ENCODE data around the gene AP1G2. TPM values are rescaled to one million over a fixed set of nuclear protein-coding genes. Genes with fewer than 3 reads are reported as not detected.

AP1G2 gene
- total RNA-seq, 1 donor from 2014 or later: 128 TPM

DNA sequence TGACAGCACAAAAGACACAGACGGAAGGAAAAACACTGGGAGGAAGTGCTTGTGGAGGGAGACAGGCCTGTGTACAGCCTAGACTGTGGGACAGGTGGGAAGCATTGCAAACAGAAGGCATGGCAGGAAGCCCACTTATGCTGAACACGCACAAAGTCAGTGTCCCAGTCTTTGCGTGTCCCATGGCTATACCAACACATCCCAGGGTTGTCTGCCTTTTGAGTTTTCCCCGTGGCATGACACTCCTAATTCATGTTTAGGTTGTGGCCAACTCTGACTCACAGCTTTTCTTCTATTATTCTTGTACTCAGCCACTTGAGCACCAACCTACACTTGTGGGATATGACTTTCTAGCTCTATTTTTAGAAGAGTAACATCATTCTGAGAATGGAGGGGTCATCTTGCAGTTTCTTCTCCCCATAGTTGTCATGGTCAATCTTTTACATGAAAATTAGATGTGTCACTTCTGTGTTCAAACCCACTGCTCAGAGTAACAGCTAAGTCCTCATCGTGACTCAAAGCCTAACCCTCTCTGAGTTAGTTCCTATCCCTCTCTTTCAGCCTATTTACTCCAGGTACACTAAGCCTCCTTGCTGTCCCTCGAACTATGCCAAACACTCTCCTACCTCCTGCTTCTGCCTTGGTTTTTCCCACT lies 38.5 kb upstream of the AP1G2 start:
- no peaks in the 10 kb centered on the region for H3K27me3 ChIP-seq
- no peaks in the 10 kb centered on the region for H3K4me1 ChIP-seq
- ATAC-seq (no peak), DNase-seq (no peak)
- no peak overlapping the region for H3K27ac ChIP-seq
- H3K4me3 ChIP-seq: no peak overlapping the region
- TF ChIP-seq, protein P1, sequence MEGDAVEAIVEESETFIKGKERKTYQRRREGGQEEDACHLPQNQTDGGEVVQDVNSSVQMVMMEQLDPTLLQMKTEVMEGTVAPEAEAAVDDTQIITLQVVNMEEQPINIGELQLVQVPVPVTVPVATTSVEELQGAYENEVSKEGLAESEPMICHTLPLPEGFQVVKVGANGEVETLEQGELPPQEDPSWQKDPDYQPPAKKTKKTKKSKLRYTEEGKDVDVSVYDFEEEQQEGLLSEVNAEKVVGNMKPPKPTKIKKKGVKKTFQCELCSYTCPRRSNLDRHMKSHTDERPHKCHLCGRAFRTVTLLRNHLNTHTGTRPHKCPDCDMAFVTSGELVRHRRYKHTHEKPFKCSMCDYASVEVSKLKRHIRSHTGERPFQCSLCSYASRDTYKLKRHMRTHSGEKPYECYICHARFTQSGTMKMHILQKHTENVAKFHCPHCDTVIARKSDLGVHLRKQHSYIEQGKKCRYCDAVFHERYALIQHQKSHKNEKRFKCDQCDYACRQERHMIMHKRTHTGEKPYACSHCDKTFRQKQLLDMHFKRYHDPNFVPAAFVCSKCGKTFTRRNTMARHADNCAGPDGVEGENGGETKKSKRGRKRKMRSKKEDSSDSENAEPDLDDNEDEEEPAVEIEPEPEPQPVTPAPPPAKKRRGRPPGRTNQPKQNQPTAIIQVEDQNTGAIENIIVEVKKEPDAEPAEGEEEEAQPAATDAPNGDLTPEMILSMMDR (IDR thresholded peaks at IDR 0.05): no peak
- H3K36me3 ChIP-seq: no peaks in the 10 kb centered on the region
- intact Hi-C loops (cut with DNase I): no loop called here
- no peaks in the 10 kb centered on the region for H3K9me3 ChIP-seq

DNA sequence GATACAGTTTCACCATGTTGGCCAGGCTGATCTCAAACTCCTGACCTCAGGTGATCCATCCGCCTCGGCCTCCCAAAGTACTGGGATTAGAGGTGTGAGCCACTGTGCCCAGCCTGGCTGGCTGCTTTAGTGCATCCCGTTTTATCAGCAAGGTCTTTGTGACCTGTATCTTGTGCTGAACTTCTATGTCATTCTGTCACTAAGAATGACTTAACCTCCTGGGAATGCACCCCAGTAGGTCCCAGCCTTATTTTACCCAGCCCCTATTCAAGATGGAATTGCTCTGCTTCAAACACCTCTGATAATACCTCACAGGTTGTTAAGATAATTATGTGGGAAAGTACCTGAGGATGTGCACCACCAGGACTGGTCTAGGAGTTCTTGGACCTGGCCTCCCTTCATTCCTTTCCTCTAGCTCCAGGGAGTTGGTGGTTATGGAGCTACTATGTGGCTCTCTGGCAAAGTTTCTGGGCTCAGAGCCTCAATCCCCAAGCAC lies 37.1 kb upstream of the AP1G2 start:
- no peak for ATAC-seq
- DNase-seq: no peak

DNA sequence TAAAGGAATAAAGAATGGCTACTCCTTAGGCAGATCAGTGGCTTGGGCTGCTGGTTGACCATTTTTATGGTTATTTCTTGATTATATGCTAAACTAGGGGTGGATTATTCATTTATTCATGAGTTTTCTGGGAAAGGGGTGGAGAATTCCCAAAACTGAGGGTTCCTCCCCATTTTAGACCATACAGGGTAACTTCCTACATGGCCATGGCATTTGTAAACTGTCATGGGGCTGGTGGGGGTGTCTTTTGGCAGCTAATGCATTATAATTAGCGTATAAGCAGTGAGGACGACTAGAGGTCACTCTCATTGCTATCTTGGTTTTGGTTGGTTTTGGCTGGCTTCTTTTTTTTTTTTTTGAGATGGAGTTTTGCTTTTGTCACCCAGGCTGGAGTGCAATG lies 36.6 kb upstream of the AP1G2 start:
- no peaks in the 10 kb centered on the region for H3K4me1 ChIP-seq
- H3K27me3 ChIP-seq: no peaks in the 10 kb centered on the region
- TF ChIP-seq, protein P1 (IDR thresholded peaks at IDR 0.05): no peak
- intact Hi-C loops (cut with DNase I): no loop called here
- DNase-seq (no peak), ATAC-seq (no peak)
- H3K9me3 ChIP-seq: no peaks in the 10 kb centered on the region
- no peak overlapping the region for H3K4me3 ChIP-seq
- H3K36me3 ChIP-seq: no peaks in the 10 kb centered on the region
- H3K27ac ChIP-seq: no peak overlapping the region

More for the DNA sequence above, 37.1 kb upstream of the AP1G2 start:
- intact Hi-C loops (cut with DNase I): no loop called here
- no peaks in the 10 kb centered on the region for H3K27me3 ChIP-seq
- H3K4me3 ChIP-seq: no peak overlapping the region
- no peaks in the 10 kb centered on the region for H3K36me3 ChIP-seq
- TF ChIP-seq, protein P1 (IDR thresholded peaks at IDR 0.05): no peak
- H3K4me1 ChIP-seq: no peaks in the 10 kb centered on the region
- H3K27ac ChIP-seq: no peak overlapping the region
- H3K9me3 ChIP-seq: no peaks in the 10 kb centered on the region

DNA sequence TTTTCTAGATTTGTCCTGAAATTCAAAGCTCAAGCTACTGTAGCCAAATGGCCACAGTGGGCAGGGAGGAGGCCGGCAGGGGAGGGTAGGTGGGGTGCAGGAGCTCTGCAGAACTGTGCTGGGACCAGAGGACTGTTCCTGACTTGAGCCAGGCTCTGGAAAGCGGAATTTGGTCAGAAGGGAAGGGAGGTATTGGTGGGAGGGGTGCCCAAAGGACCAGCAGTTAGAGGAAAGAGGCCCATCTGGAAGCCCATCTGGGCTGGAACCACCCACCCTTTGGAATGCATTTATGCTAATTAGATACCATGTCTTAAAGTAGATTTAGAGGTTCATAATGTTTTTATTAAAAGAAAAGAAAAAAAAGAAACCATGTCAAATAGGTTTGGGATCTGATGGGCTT lies 35.5 kb upstream of the AP1G2 start:
- Histone ChIP-seq H3K4me3 (no peak overlapping the region), H3K9me3 (no peaks in the 10 kb centered on the region), H3K4me1 (no peaks in the 10 kb centered on the region), H3K27me3 (no peaks in the 10 kb centered on the region), H3K36me3 (no peaks in the 10 kb centered on the region), H3K27ac (no peak overlapping the region)
- DNase-seq: no peak
- intact Hi-C loops (cut with DNase I): no loop called here
- TF ChIP-seq, protein P1 (IDR thresholded peaks at IDR 0.05): no peak
- no peak for ATAC-seq

DNA sequence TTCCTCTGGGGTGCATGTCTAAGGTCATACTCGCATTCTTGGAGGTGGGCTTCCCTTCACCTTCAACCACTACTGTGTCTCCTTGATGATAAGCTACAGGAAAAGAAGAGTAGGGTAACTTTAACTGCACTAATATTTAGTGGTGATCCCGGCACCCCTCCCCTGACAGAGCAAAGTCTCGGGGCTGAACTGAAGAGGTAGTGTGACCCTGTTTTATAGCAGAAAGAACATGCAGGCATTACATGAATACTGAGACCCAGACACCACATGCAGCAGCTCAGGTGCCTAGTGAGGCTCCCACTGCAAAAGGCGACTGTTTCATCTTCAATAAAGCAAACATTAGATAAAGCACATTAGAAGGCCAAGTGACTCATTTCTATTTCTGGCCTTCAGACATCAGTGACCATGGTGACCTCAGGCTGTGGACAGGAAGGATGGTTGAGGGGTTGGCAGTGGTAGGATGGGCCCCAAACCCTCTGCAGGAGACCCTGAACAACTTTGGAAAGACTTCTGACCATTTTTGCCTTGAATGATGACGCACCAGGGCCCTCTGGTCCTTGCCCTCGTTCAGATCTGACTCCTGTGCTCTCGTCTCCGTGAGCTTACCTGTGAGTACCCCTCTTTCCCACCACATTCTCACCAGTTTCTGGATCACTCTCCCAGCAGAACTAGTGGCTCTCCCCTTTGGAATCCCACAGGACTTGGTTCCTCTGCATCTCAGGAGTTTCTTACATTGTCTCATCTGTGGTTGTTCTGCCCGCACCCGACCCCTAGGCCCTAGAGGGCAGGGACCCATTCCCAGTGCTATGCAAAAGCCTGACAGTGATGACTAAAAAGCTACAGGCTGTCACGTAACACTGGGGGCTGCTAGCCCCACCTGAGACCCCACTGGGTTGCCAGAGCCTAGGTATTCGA lies 34.8 kb upstream of the AP1G2 start:
- Histone ChIP-seq H3K9me3 (no peaks in the 10 kb centered on the region), H3K4me3 (no peak overlapping the region), H3K27me3 (no peaks in the 10 kb centered on the region), H3K36me3 (no peaks in the 10 kb centered on the region), H3K4me1 (no peaks in the 10 kb centered on the region), H3K27ac (no peak overlapping the region)
- ATAC-seq (no peak), DNase-seq (no peak)
- intact Hi-C loops (cut with DNase I): no loop called here
- TF ChIP-seq, protein P1 (IDR thresholded peaks at IDR 0.05): no peak

Data from upper lobe of right lung (tissue), 1 donor.